ENCODE data around the gene HP. TPM values are rescaled to one million over a fixed set of nuclear protein-coding genes. Genes with fewer than 3 reads are reported as not detected.

The HP gene
- total and polyA plus RNA-seq, 2 of the 8 experiments (the other 6 are each of a cell fraction or from before 2014, with no cell fraction given), result not detected

GRCh38 chr16:72092832-72093447 is 38.6 kb downstream of the HP start:
- Histone ChIP-seq H3K4me3 (ENCODE audit: extremely low read depth in 1 of 4, insufficient read depth in 2 of 4, low read depth in 3 of 4, low read length in 4 of 4) (peak overlapping the region; percentile 93 to 100 (median 98)), H2BK120ac (replicated peaks; ENCODE audit: low read depth, low read length) (no peak overlapping the region), H4K8ac (ENCODE audit: extremely low read depth, insufficient read depth, low read length) (0 out of 2 replicates have a peak overlapping the region, but pooled peaks have one; percentile 39), H3K36me3 (ENCODE audit: control insufficient read depth in 2 of 4, insufficient read depth in 4 of 4, low read length in 3 of 4) (peaks cover 2 to 31% (median 22%) of the 10 kb centered on the region in 4 experiments; a peak in 7 of 8 replicates), H3K9me3 (ENCODE audit: insufficient read depth in 2 of 2, low read depth in 1 of 2, low read length in 1 of 2) (no peaks in the 10 kb centered on the region), H3K27me3 (replicated peaks in 1 of 4; ENCODE audit: control insufficient read depth in 3 of 4, extremely low read depth in 1 of 4, insufficient read depth in 3 of 4, low read length in 3 of 4) (no peaks in the 10 kb centered on the region), H3K4me1 (replicated peaks in 1 of 4; ENCODE audit: control insufficient read depth in 3 of 4, insufficient read depth in 4 of 4, low read length in 3 of 4) (peaks cover 0 to 6% (median under 1%) of the 10 kb centered on the region in 4 experiments; a peak in 2 of 7 replicates), H3K23me2 (ENCODE audit: low read depth, low read length) (peaks cover 8% of the 10 kb centered on the region; the same call in 1 of the 2 replicates), H2BK5ac (ENCODE audit: low read depth, low read length) (no peak overlapping the region; the same call in 1 of the 2 replicates), H2AFZ (ENCODE audit: low read length) (peak overlapping the region; percentile 79), H4K5ac (ENCODE audit: insufficient read length, low read depth, low read length) (no peak overlapping the region), H2BK20ac (ENCODE audit: low read length) (no peak overlapping the region), H3K14ac (ENCODE audit: insufficient read length) (no peak overlapping the region), H3K79me1 (ENCODE audit: low read depth, low read length) (peaks cover 6% of the 10 kb centered on the region), H3K9ac (replicated peaks in 1 of 4; ENCODE audit: extremely low read depth in 1 of 4, low read depth in 3 of 4, low read length in 3 of 4) (peak overlapping the region; percentile 57 to 79 (median 60)), H3K23ac (ENCODE audit: insufficient read length) (no peak overlapping the region), H2BK12ac (ENCODE audit: low read depth, low read length) (no peak overlapping the region), H3K4me2 (ENCODE audit: insufficient read depth in 1 of 2, low read depth in 2 of 2, low read length in 2 of 2) (peak overlapping the region; percentile 70 to 92), H2AK5ac (ENCODE audit: low read depth, low read length) (no peak overlapping the region), H3K4ac (replicated peaks; ENCODE audit: insufficient read length, low read depth, low read length) (no peak overlapping the region), H3K18ac (ENCODE audit: extremely low read depth, low read length) (no peak overlapping the region), H3K79me2 (ENCODE audit: control insufficient read depth in 1 of 2, insufficient read depth in 2 of 2, low read length in 2 of 2) (peaks cover 4 to 44% of the 10 kb centered on the region in 2 experiments), H4K20me1 (replicated peaks in 1 of 2; ENCODE audit: control insufficient read depth in 1 of 2, insufficient read depth in 2 of 2, low read length in 2 of 2) (peaks cover 1 to 5% of the 10 kb centered on the region in 2 experiments), H4K91ac (replicated peaks; ENCODE audit: insufficient read length, low read length) (no peak overlapping the region), H3K56ac (replicated peaks; ENCODE audit: insufficient read length, low read depth, low read length) (no peak overlapping the region), H2BK15ac (ENCODE audit: low read length) (no peak overlapping the region), H3K27ac (ENCODE audit: low read depth, low read length) (peak overlapping the region; percentile 41)
- 4% methylated on average over 22 of the region's 22 CpGs; no CpG with 5 or more reads in 1 of the 2 experiments for WGBS, 2 experiments (ENCODE audit: extremely low coverage in 1 of 2, insufficient coverage in 1 of 2, insufficient read length in 1 of 2, insufficient replicate concordance in 2 of 2, low coverage in 1 of 2, low lambda C conversion rate in 2 of 2, missing lambda C conversion rate in 1 of 2)
- ChIA-PET CTCF (ENCODE audit: partially characterized antibody) (interaction anchor here (0.9 to 11.4 kb wide), 4 partner anchors 20 to 29 kb away, joined by 3 to 108 read pairs (median 4); partner anchors contain the start of gene HPR), POLR2A (ENCODE audit: partially characterized antibody) (interaction anchor here (0.6 to 4.7 kb wide), 19 partner anchors 10 to 1085 kb away, joined by 3 to 23 read pairs (median 3); no protein-coding TSS in a partner anchor)
- DNase-seq (ENCODE audit: low read depth in 1 of 2, low spot score in 2 of 2), result no peak
- TF ChIP-seq MAFK (IDR thresholded peaks at IDR 0.05; ENCODE audit: low read depth, low read length), result no peak
- TF ChIP-seq ASH2L (IDR thresholded peaks at IDR 0.05; ENCODE audit: low read length), result peak; percentile 76
- peak in 1 of 2 experiments; percentile 90; a peak in 1 of 4 replicates for TF ChIP-seq HDAC2 (IDR thresholded peaks at IDR 0.05; ENCODE audit: borderline replicate concordance in 1 of 2, low read depth in 2 of 2, low read length in 2 of 2)
- TF ChIP-seq SAP30 (IDR thresholded peaks at IDR 0.05; ENCODE audit: insufficient read depth, insufficient replicate concordance, low read length), result peak; percentile 93
- peak; percentile 26 for TF ChIP-seq KDM4A (IDR thresholded peaks at IDR 0.05; ENCODE audit: low read depth, low read length, severe bottlenecking)
- TF ChIP-seq POLR2AphosphoS5 (IDR thresholded peaks at IDR 0.05; ENCODE audit: low read depth, low read length), result 0 out of 2 replicates have a peak, but pooled peaks have one; percentile 0
- TF ChIP-seq JUN (IDR thresholded peaks at IDR 0.05; ENCODE audit: low read depth, low read length), result no peak
- no peak for FAIRE-seq

All from H1 (cell line).